HCT116 (cell line): ENCODE measurements around the gene ZBTB42. TPM values are rescaled to one million over a fixed set of nuclear protein-coding genes. Genes with fewer than 3 reads are reported as not detected.
"Not testable (repeated sequence)": the region's sequence is repeated elsewhere in the genome, so short reads cannot be mapped to it uniquely, and the experiment has no call there.

Source experiments
- ATAC-seq: fragments of 200-7000 bp; cut with Tn5 transposase; 2 replicates; pipeline ENCODE4 v1.9.1; 2020; ENCODE audit warnings: mild to moderate bottlenecking, moderate library complexity
- BruUV-seq: library from RNA; stranded (reverse); fragments of 400-500 nt; replicated peaks from 2 replicates; lab custom pipeline; 2021; lab: Mats Ljungman, UMichigan
- CTCF ChIA-PET: fragments of 300-600 bp; sonication (Branson Sonifier 250); formaldehyde crosslinking; loops from one replicate; lab custom pipeline; 2021; ENCODE audit warnings: antibody characterized with exemption; lab: Charles Lee
- POLR2A ChIA-PET: fragments of 300-600, 350-600 bp; sonication (Branson Sonifier 250); formaldehyde crosslinking; loops from one replicate; lab custom pipeline; 2021; ENCODE audit warnings: antibody characterized with exemption; lab: Charles Lee
- RAD21 ChIA-PET, 2 experiments: fragments of 300-600 bp; sonication (Branson Sonifier 250); formaldehyde crosslinking; loops; one replicate each; lab custom pipeline; 2023; ENCODE audit warnings: low total read pairs in 2 of 2; ENCODE audit not compliant: uncharacterized antibody in 2 of 2, unreplicated experiment in 2 of 2, low non-redundant PET in 1 of 2; lab: Charles Lee
- DNase-seq: peaks from one replicate; pipeline ENCODE4 v3.0.0-alpha.2; 2010; ENCODE audit warnings: low read depth, low spot score
- H2AFZ ChIP-seq: fragments of 200-600 bp; shearing (Covaris generic), sonication (generic); 2 replicates; pipeline ENCODE4 v1.6.1; 2017; ENCODE audit warnings: low read depth, mixed run types, mixed read lengths, antibody characterized with exemption, low read length; ENCODE audit not compliant: poor library complexity, severe bottlenecking
- H3K27ac ChIP-seq: 2 replicates; pipeline ENCODE4 v1.5.1; 2012; ENCODE audit warnings: low read depth, low read length
- H3K27me3 ChIP-seq: fragments of 200-600 bp; sonication (generic); 2 replicates; pipeline ENCODE4 v1.6.1; 2016; ENCODE audit warnings: mixed run types, low read length, mixed read lengths; ENCODE audit not compliant: insufficient read depth
- H3K36me3 ChIP-seq, 2 experiments: fragments of 200-500 bp in 1 of 2; fragments of 200-600 bp in 1 of 2; sonication (Bioruptor generic) in 1 of 2; sonication (generic) in 1 of 2; 2 replicates each; pipeline versions ENCODE4 v1.5.1 to v1.6.1; 2014 to 2016; ENCODE audit warnings: low read length in 2 of 2, inconsistent platforms in 1 of 2, mixed read lengths in 1 of 2, mixed run types in 1 of 2; ENCODE audit not compliant: insufficient read depth in 2 of 2, control insufficient read depth in 1 of 2
- H3K4me1 ChIP-seq, 2 experiments: fragments of 200-600 bp in 1 of 2; sonication (generic) in 1 of 2; 2 replicates each; pipeline versions ENCODE4 v1.5.1 to v1.6.1; 2012 to 2017; ENCODE audit warnings: low read length in 2 of 2, inconsistent platforms in 1 of 2, mild to moderate bottlenecking in 1 of 2, mixed read lengths in 1 of 2, mixed run types in 1 of 2, moderate library complexity in 1 of 2; ENCODE audit not compliant: insufficient read depth in 2 of 2, control insufficient read depth in 1 of 2
- H3K4me2 ChIP-seq: fragments of 200-600 bp; sonication (generic); 2 replicates; pipeline ENCODE4 v1.6.1; 2017; ENCODE audit warnings: mixed run types, low read length, mixed read lengths
- H3K4me3 ChIP-seq, 2 experiments: fragments of 200-600 bp in 1 of 2; sonication (generic) in 1 of 2; replicated peaks in 1 of 2; 2 replicates each; pipeline ENCODE4 v1.5.1; 2011 to 2016; ENCODE audit warnings: low read length in 2 of 2, control low read depth in 1 of 2, low read depth in 1 of 2, mild to moderate bottlenecking in 1 of 2, mixed read lengths in 1 of 2, mixed run types in 1 of 2
- H3K79me2 ChIP-seq: fragments of 200-600 bp; sonication (generic); 2 replicates; pipeline ENCODE4 v1.6.1; 2017; ENCODE audit warnings: mild to moderate bottlenecking, mixed run types, low read length, moderate library complexity, mixed read lengths; ENCODE audit not compliant: insufficient read depth
- H3K9ac ChIP-seq: fragments of 200-600 bp; sonication (generic); 2 replicates; pipeline ENCODE4 v1.6.1; 2016; ENCODE audit warnings: low read length, mixed read lengths
- H3K9me2 ChIP-seq: fragments of 200-600 bp; sonication (generic), shearing (Covaris generic); 2 replicates; pipeline ENCODE4 v1.6.1; 2017; ENCODE audit warnings: mixed run types, mild to moderate bottlenecking, moderate library complexity; ENCODE audit not compliant: insufficient read depth
- H3K9me3 ChIP-seq, 2 experiments: fragments of 200-500 bp in 1 of 2; fragments of 200-600 bp in 1 of 2; sonication (Bioruptor generic) in 1 of 2; sonication (generic) in 1 of 2; 2 replicates each; pipeline ENCODE4 v1.6.1; 2014 to 2017; ENCODE audit warnings: low read length in 2 of 2, mixed read lengths in 2 of 2, inconsistent platforms in 1 of 2, low read depth in 1 of 2, mild to moderate bottlenecking in 1 of 2, mixed run types in 1 of 2, moderate library complexity in 1 of 2; ENCODE audit not compliant: control insufficient read depth in 1 of 2, insufficient read depth in 1 of 2
- H4K20me1 ChIP-seq: fragments of 200-600 bp; sonication (generic), shearing (Covaris generic); 2 replicates; pipeline ENCODE4 v1.6.1; 2017; ENCODE audit warnings: mixed run types, mild to moderate bottlenecking, moderate library complexity; ENCODE audit not compliant: insufficient read depth
- CBX3 ChIP-seq: IDR thresholded peaks from 2 replicates; pipeline ENCODE4 v1.6.1; 2012; ENCODE audit warnings: low read depth
- CEBPB ChIP-seq: IDR thresholded peaks from 2 replicates; pipeline ENCODE4 v1.6.1; 2012; ENCODE audit warnings: low read depth
- EGR1 ChIP-seq: IDR thresholded peaks from 2 replicates; pipeline ENCODE4 v1.6.1; 2012; ENCODE audit warnings: low read depth
- ELF1 ChIP-seq: IDR thresholded peaks from 2 replicates; pipeline ENCODE4 v1.6.1; 2012; ENCODE audit warnings: low read depth, borderline replicate concordance
- FOSL1 ChIP-seq: IDR thresholded peaks from 2 replicates; pipeline ENCODE4 v1.6.1; 2012; ENCODE audit warnings: low read depth
- SRF ChIP-seq: IDR thresholded peaks from 2 replicates; pipeline ENCODE4 v1.6.1; 2012; ENCODE audit warnings: low read depth
- YY1 ChIP-seq: IDR thresholded peaks from 2 replicates; pipeline ENCODE4 v1.6.1; 2011; ENCODE audit warnings: low read length, low read depth, moderate library complexity, mild to moderate bottlenecking; ENCODE audit not compliant: insufficient replicate concordance; ENCODE audit errors: extremely low read depth
- intact Hi-C: fragments of 100-400 bp; cut with micrococcal nuclease; formaldehyde crosslinking; loops from 2 replicates; pipeline ENCODE4 v1.10.0; 2022
- total RNA-seq: library from RNA; stranded (reverse); gene quantifications from one replicate; pipeline ENCODE4 v1.2.1, GENCODE V29; 2021; ENCODE audit not compliant: unreplicated experiment

The ZBTB42 gene
- total RNA-seq, 1 experiment from 2014 or later = 4.4 TPM

GRCh38 chr14:104830781-104831180, 29.9 kb downstream of the ZBTB42 start:
- Histone ChIP-seq H4K20me1 (no peaks in the 10 kb centered on the region), H3K4me2 (no peak overlapping the region), H3K9me3 (no peaks in the 10 kb centered on the region), H3K9me2 (no peaks in the 10 kb centered on the region), H3K4me1 (peaks cover 14 to 20% of the 10 kb centered on the region in 2 experiments), H3K27me3 (no peaks in the 10 kb centered on the region), H3K4me3 (no peak overlapping the region), H3K36me3 (no peaks in the 10 kb centered on the region), H3K27ac (no peak overlapping the region), H2AFZ (no peak overlapping the region), H3K9ac (no peak overlapping the region), H3K79me2 (no peaks in the 10 kb centered on the region)
- no peak for ATAC-seq
- DNase-seq = no peak
- TF ChIP-seq CBX3 (no peak), FOSL1 (no peak), EGR1 (no peak), ELF1 (no peak), SRF (no peak), YY1 (no peak), CEBPB (no peak)
- POLR2A ChIA-PET = no interaction called here
- RAD21 ChIA-PET = interaction anchor here in 1 of 2 experiments (0.6 kb wide), 1 partner anchor 36 kb away, joined by 3 read pairs; no protein-coding TSS in a partner anchor
- no TSS peak for BruUV-seq
- CTCF ChIA-PET = no interaction called here
- intact Hi-C loops = no loop called here

- intact Hi-C loops, CTCF ChIA-PET: not testable (repeated sequence)
Observed at GRCh38 chr14:104836171-104836935, 35.5 kb downstream of the ZBTB42 start.

More at GRCh38 chr14:104836171-104836935, 35.5 kb downstream of the ZBTB42 start:
- H3K4me1 ChIP-seq, H3K27me3 ChIP-seq, POLR2A ChIA-PET, H4K20me1 ChIP-seq, ATAC-seq, H3K9ac ChIP-seq, H3K27ac ChIP-seq, H3K4me3 ChIP-seq, H3K9me3 ChIP-seq, H3K79me2 ChIP-seq, H2AFZ ChIP-seq, DNase-seq, H3K36me3 ChIP-seq, BruUV-seq, H3K9me2 ChIP-seq, H3K4me2 ChIP-seq, RAD21 ChIA-PET: not testable (repeated sequence)
